ENCODE results near the gene ARHGEF7.

ARHGEF7 gene

GRCh38 chr13:111281751-111282311 lies 166.7 kb downstream of the ARHGEF7 start:
- DNase-seq: no peak

- no peak for DNase-seq
Measured at GRCh38 chr13:111282425-111282824, 167.3 kb downstream of the ARHGEF7 start.

- DNase-seq: no peak
Measured at GRCh38 chr13:111282997-111283396, 167.9 kb downstream of the ARHGEF7 start.

- DNase-seq: no peak
Measured at GRCh38 chr13:111283457-111283856, 168.3 kb downstream of the ARHGEF7 start.

- DNase-seq: no peak
Measured at GRCh38 chr13:111283991-111284390, 168.9 kb downstream of the ARHGEF7 start.

- DNase-seq: no peak
Measured at GRCh38 chr13:111284565-111284964, 169.5 kb downstream of the ARHGEF7 start.

GRCh38 chr13:111286162-111286561 lies 171.1 kb downstream of the ARHGEF7 start:
- DNase-seq: no peak

- DNase-seq: no peak
Measured at GRCh38 chr13:111286749-111287148, 171.6 kb downstream of the ARHGEF7 start.

- DNase-seq: no peak
Measured at GRCh38 chr13:111287201-111287600, 172.1 kb downstream of the ARHGEF7 start.

- DNase-seq: no peak
Measured at GRCh38 chr13:111288276-111288675, 173.2 kb downstream of the ARHGEF7 start.

- no peak for DNase-seq
Measured at GRCh38 chr13:111289251-111289650, 174.1 kb downstream of the ARHGEF7 start.

- DNase-seq: no peak
Measured at GRCh38 chr13:111291908-111292307, 176.8 kb downstream of the ARHGEF7 start.

- no peak for DNase-seq
Measured at GRCh38 chr13:111292710-111293485, 177.8 kb downstream of the ARHGEF7 start.

- DNase-seq: peak; percentile 52
Measured at GRCh38 chr13:111295886-111296285, 180.8 kb downstream of the ARHGEF7 start.

- peak; percentile 58 for DNase-seq
Measured at GRCh38 chr13:111296417-111296816, 181.3 kb downstream of the ARHGEF7 start.

- no peak for DNase-seq
Measured at GRCh38 chr13:111298214-111298975, 183.3 kb downstream of the ARHGEF7 start.

- no peak for DNase-seq
Measured at GRCh38 chr13:111302045-111302726, 187.1 kb downstream of the ARHGEF7 start.

- no peak for DNase-seq
Measured at GRCh38 chr13:111303559-111303958, 188.4 kb downstream of the ARHGEF7 start.

- DNase-seq: no peak
Measured at GRCh38 chr13:111304041-111304544, 189.0 kb downstream of the ARHGEF7 start.

- no peak for DNase-seq
Measured at GRCh38 chr13:111304603-111305289, 189.6 kb downstream of the ARHGEF7 start.

GRCh38 chr13:111312944-111313590 lies 198.0 kb downstream of the ARHGEF7 start:
- DNase-seq: no peak

GRCh38 chr13:111313911-111314425 lies 198.9 kb downstream of the ARHGEF7 start:
- no peak for DNase-seq
